ENCODE data around the gene ANKRD23.

The ANKRD23 gene

GRCh38 chr2:96877042-96877451 lies 33.2 kb upstream of the ANKRD23 start:
- no peak for DNase-seq (ENCODE audit: low read depth in 2 of 2)

GRCh38 chr2:96876269-96877041 lies 32.6 kb upstream of the ANKRD23 start:
- no peak for DNase-seq (ENCODE audit: low read depth in 2 of 2)

GRCh38 chr2:96875498-96876268 lies 31.9 kb upstream of the ANKRD23 start:
- DNase-seq (ENCODE audit: low read depth in 2 of 2), result no peak

- no peak for DNase-seq (ENCODE audit: low read depth in 2 of 2)
Observed at GRCh38 chr2:96874198-96874831, 30.5 kb upstream of the ANKRD23 start.

GRCh38 chr2:96873651-96874096 lies 29.9 kb upstream of the ANKRD23 start:
- DNase-seq (ENCODE audit: low read depth in 2 of 2), result no peak

GRCh38 chr2:96872591-96873349 lies 28.9 kb upstream of the ANKRD23 start:
- DNase-seq (ENCODE audit: low read depth in 2 of 2), result no peak

GRCh38 chr2:96870626-96871255 lies 26.9 kb upstream of the ANKRD23 start:
- peak in 1 of 2 experiments; percentile 45 for DNase-seq (ENCODE audit: low read depth in 2 of 2)

- no peak for DNase-seq (ENCODE audit: low read depth in 2 of 2)
Observed at GRCh38 chr2:96869822-96870625, 26.2 kb upstream of the ANKRD23 start, which contains the start of gene SEMA4C. SEMA4C (minus strand) TSS chr2:96870080; CDS start chr2:96867886, 2,194 bp downstream.

GRCh38 chr2:96869281-96869821 lies 25.5 kb upstream of the ANKRD23 start:
- no peak for DNase-seq (ENCODE audit: low read depth in 2 of 2)

GRCh38 chr2:96868555-96869280 lies 24.9 kb upstream of the ANKRD23 start:
- DNase-seq (ENCODE audit: low read depth in 2 of 2), result peak in 1 of 2 experiments; percentile 65

- DNase-seq (ENCODE audit: low read depth in 2 of 2), result no peak
Observed at GRCh38 chr2:96867756-96868554, 24.1 kb upstream of the ANKRD23 start.

- DNase-seq (ENCODE audit: low read depth in 2 of 2), result no peak
Observed at GRCh38 chr2:96866986-96867755, 23.4 kb upstream of the ANKRD23 start.

GRCh38 chr2:96866586-96866985 lies 22.8 kb upstream of the ANKRD23 start:
- no peak for DNase-seq (ENCODE audit: low read depth in 2 of 2)

- DNase-seq (ENCODE audit: low read depth in 2 of 2), result no peak
Observed at GRCh38 chr2:96866149-96866548, 22.3 kb upstream of the ANKRD23 start.

- DNase-seq (ENCODE audit: low read depth in 2 of 2), result no peak
Observed at GRCh38 chr2:96865654-96866053, 21.8 kb upstream of the ANKRD23 start.

- DNase-seq (ENCODE audit: low read depth in 2 of 2), result no peak
Observed at GRCh38 chr2:96864343-96865091, 20.7 kb upstream of the ANKRD23 start.
